Caco-2 (cell line): ENCODE results near the gene D2HGDH. TPM values are rescaled to one million over a fixed set of nuclear protein-coding genes. Genes with fewer than 3 reads are reported as not detected.

Experiments used
- BruUV-seq: library from RNA; stranded (reverse); fragments of 400-500 nt; replicated peaks from 2 replicates; lab custom pipeline; 2021; lab: Mats Ljungman, UMichigan
- CTCF ChIA-PET: fragments of 300-600 bp; sonication (Branson Sonifier 250); formaldehyde crosslinking; loops from one replicate; lab custom pipeline; 2022; ENCODE audit warnings: antibody characterized with exemption; lab: Charles Lee
- POLR2A ChIA-PET: fragments of 300-600 bp; sonication (Branson Sonifier 250); formaldehyde crosslinking; loops from one replicate; lab custom pipeline; 2022; ENCODE audit warnings: antibody characterized with exemption; lab: Charles Lee
- DNase-seq, 2 experiments: peaks; one replicate each; pipeline versions ENCODE4 v3.0.0 to v3.0.0-alpha.2; 2020 to 2022
- H3K27me3 ChIP-seq: replicated peaks from 2 replicates; pipeline ENCODE4 v1.6.0; 2011; ENCODE audit warnings: low read length; ENCODE audit not compliant: control insufficient read depth, insufficient read depth
- H3K36me3 ChIP-seq: 2 replicates; pipeline ENCODE4 v1.5.1; 2011; ENCODE audit warnings: low read length; ENCODE audit not compliant: control insufficient read depth, insufficient read depth
- H3K4me1 ChIP-seq: fragments of 250-450 bp; sonication (Bioruptor Pico); 2 replicates; pipeline ENCODE4 v1.5.1; 2020; ENCODE audit warnings: mild to moderate bottlenecking
- H3K4me3 ChIP-seq: 2 replicates; pipeline ENCODE4 v1.5.1; 2011; ENCODE audit warnings: low read depth, mild to moderate bottlenecking, control low read depth, low read length
- H3K9me3 ChIP-seq: fragments of 250-450 bp; sonication (Bioruptor Pico); 2 replicates; pipeline ENCODE4 v1.5.1; 2020; ENCODE audit warnings: mild to moderate bottlenecking, moderate library complexity
- H3K27ac Mint-ChIP-seq: one replicate; pipeline ENCODE4 v1.8.0; 2022; ENCODE audit warnings: mixed read lengths; ENCODE audit not compliant: unreplicated experiment
- H3K27me3 Mint-ChIP-seq: one replicate; pipeline ENCODE4 v1.8.0; 2022; ENCODE audit warnings: mixed read lengths; ENCODE audit not compliant: insufficient read depth, unreplicated experiment
- H3K36me3 Mint-ChIP-seq: one replicate; pipeline ENCODE4 v1.8.0; 2022; ENCODE audit warnings: mild to moderate bottlenecking, mixed read lengths; ENCODE audit not compliant: insufficient read depth, unreplicated experiment
- H3K4me1 Mint-ChIP-seq: one replicate; pipeline ENCODE4 v1.8.0; 2022; ENCODE audit warnings: low read depth, mixed read lengths; ENCODE audit not compliant: unreplicated experiment
- H3K4me3 Mint-ChIP-seq: one replicate; pipeline ENCODE4 v1.8.0; 2022; ENCODE audit warnings: mild to moderate bottlenecking, moderate library complexity, mixed read lengths; ENCODE audit not compliant: unreplicated experiment
- H3K9me3 Mint-ChIP-seq: one replicate; pipeline ENCODE4 v1.8.0; 2022; ENCODE audit warnings: mixed read lengths; ENCODE audit not compliant: unreplicated experiment
- intact Hi-C: fragments of 100-400 bp; cut with micrococcal nuclease; formaldehyde crosslinking; loops from one replicate; pipeline ENCODE4 v1.10.0; 2022; ENCODE audit not compliant: unreplicated experiment
- total RNA-seq: library from RNA; stranded (reverse); gene quantifications from 2 replicates; pipeline ENCODE4 v1.2.3, GENCODE V29; 2022
- TF ChIP-seq, protein P1 (sequence below), 2 experiments: fragments of 200-600 bp in 1 of 2; IDR thresholded peaks; 1 replicate in 1 of 2; 2 replicates in 1 of 2; pipeline versions ENCODE4 v1.5.1 to v1.8.0; 2011 to 2022; ENCODE audit warnings: antibody characterized with exemption in 1 of 2, control low read depth in 1 of 2, inconsistent platforms in 1 of 2, low read depth in 1 of 2, low read length in 1 of 2, mild to moderate bottlenecking in 1 of 2, moderate library complexity in 1 of 2; ENCODE audit not compliant: insufficient read depth in 1 of 2, severe bottlenecking in 1 of 2, unreplicated experiment in 1 of 2

Gene D2HGDH
- total RNA-seq, 1 experiment from 2014 or later: 35.4 TPM

GRCh38 chr2:241703032-241703604, 31.3 kb upstream of the D2HGDH start:
- Histone ChIP-seq H3K36me3 (no peaks in the 10 kb centered on the region; the same call in 1 of the 2 replicates), H3K4me3 (peak overlapping the region; percentile 64), H3K4me1 (no peaks in the 10 kb centered on the region), H3K9me3 (no peaks in the 10 kb centered on the region), H3K27me3 (no peaks in the 10 kb centered on the region)
- H3K4me1 Mint-ChIP-seq: no peaks in the 10 kb centered on the region
- no peaks in the 10 kb centered on the region for H3K27me3 Mint-ChIP-seq
- H3K27ac Mint-ChIP-seq: peak overlapping the region; percentile 63
- no TSS peak for BruUV-seq
- peaks cover 68% of the 10 kb centered on the region for H3K36me3 Mint-ChIP-seq
- TF ChIP-seq, protein P1, sequence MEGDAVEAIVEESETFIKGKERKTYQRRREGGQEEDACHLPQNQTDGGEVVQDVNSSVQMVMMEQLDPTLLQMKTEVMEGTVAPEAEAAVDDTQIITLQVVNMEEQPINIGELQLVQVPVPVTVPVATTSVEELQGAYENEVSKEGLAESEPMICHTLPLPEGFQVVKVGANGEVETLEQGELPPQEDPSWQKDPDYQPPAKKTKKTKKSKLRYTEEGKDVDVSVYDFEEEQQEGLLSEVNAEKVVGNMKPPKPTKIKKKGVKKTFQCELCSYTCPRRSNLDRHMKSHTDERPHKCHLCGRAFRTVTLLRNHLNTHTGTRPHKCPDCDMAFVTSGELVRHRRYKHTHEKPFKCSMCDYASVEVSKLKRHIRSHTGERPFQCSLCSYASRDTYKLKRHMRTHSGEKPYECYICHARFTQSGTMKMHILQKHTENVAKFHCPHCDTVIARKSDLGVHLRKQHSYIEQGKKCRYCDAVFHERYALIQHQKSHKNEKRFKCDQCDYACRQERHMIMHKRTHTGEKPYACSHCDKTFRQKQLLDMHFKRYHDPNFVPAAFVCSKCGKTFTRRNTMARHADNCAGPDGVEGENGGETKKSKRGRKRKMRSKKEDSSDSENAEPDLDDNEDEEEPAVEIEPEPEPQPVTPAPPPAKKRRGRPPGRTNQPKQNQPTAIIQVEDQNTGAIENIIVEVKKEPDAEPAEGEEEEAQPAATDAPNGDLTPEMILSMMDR (IDR thresholded peaks at IDR 0.05; ENCODE audit: insufficient read depth in 1 of 2, low read depth in 1 of 2, low read length in 1 of 2, severe bottlenecking in 1 of 2, unreplicated experiment in 1 of 2): no peak
- H3K4me3 Mint-ChIP-seq: peak overlapping the region; percentile 74
- ChIA-PET POLR2A (no interaction called here), CTCF (no interaction called here)
- peaks cover 8% of the 10 kb centered on the region for H3K9me3 Mint-ChIP-seq
- intact Hi-C loops: no loop called here
- DNase-seq: no peak

DNA sequence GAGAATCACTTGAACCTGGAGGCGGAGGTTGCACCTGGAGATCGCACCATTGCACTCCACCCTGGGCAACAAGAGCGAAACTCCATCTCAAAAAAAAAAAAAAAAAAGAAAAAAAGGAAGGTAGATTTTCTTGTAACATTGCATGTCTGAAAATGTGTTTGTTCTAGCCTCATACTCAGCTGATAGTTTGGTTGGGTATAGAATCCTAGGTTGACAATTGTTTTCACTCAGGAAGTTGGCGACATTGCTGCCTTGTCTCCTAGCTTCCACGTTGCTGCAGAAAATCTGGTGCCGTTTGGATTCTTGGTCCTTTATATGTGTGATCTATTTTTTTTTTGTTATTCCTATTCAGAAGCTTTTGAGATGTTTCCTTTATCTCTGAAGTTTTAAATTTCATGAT, 27.9 kb upstream of the D2HGDH start:
- no peak overlapping the region for H3K27ac Mint-ChIP-seq
- H3K9me3 Mint-ChIP-seq: peaks cover 8% of the 10 kb centered on the region
- TF ChIP-seq, protein P1 (IDR thresholded peaks at IDR 0.05; ENCODE audit: insufficient read depth in 1 of 2, low read depth in 1 of 2, low read length in 1 of 2, severe bottlenecking in 1 of 2, unreplicated experiment in 1 of 2): no peak
- Histone ChIP-seq H3K9me3 (no peaks in the 10 kb centered on the region), H3K4me3 (no peak overlapping the region), H3K36me3 (no peaks in the 10 kb centered on the region; the same call in 1 of the 2 replicates), H3K27me3 (no peaks in the 10 kb centered on the region), H3K4me1 (no peaks in the 10 kb centered on the region)
- CTCF ChIA-PET: no interaction called here
- no peaks in the 10 kb centered on the region for H3K27me3 Mint-ChIP-seq
- H3K4me1 Mint-ChIP-seq: no peaks in the 10 kb centered on the region
- peaks cover 69% of the 10 kb centered on the region for H3K36me3 Mint-ChIP-seq
- POLR2A ChIA-PET: no interaction called here
- intact Hi-C loops: no loop called here
- no TSS peak for BruUV-seq
- H3K4me3 Mint-ChIP-seq: no peak overlapping the region
- DNase-seq: no peak

DNA sequence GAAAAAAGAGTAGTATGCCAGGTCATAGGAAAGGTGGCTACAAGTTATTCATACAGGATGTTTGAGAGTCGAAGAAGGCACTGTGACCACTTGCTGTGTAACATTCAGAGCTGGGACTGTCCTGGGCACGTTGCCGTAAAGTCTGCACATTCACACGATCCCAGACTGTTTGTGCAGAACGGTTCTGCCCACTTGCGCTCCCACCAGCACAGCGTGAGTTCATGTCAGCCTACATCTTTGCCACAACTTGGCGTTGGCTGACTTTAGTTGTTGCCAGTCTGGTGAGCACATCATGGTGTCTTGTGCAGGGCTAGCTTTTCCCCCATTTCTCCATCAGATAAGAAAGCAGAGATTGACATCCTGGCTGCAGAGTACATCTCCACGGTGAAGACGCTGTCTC, 25.6 kb upstream of the D2HGDH start:
- H3K27ac Mint-ChIP-seq: no peak overlapping the region
- peaks cover 73% of the 10 kb centered on the region for H3K36me3 Mint-ChIP-seq
- Histone ChIP-seq H3K4me1 (no peaks in the 10 kb centered on the region), H3K27me3 (no peaks in the 10 kb centered on the region), H3K4me3 (no peak overlapping the region), H3K9me3 (no peaks in the 10 kb centered on the region), H3K36me3 (no peaks in the 10 kb centered on the region; the same call in 1 of the 2 replicates)
- TF ChIP-seq, protein P1 (IDR thresholded peaks at IDR 0.05; ENCODE audit: insufficient read depth in 1 of 2, low read depth in 1 of 2, low read length in 1 of 2, severe bottlenecking in 1 of 2, unreplicated experiment in 1 of 2): no peak
- DNase-seq: no peak
- H3K9me3 Mint-ChIP-seq: peaks cover 8% of the 10 kb centered on the region
- BruUV-seq: no TSS peak
- intact Hi-C loops: no loop called here
- ChIA-PET CTCF (no interaction called here), POLR2A (no interaction called here)
- no peaks in the 10 kb centered on the region for H3K27me3 Mint-ChIP-seq
- no peaks in the 10 kb centered on the region for H3K4me1 Mint-ChIP-seq
- no peak overlapping the region for H3K4me3 Mint-ChIP-seq
